HepG2 (cell line): Measurements from ENCODE around the gene DAZAP1. TPM values are rescaled to one million over a fixed set of nuclear protein-coding genes. Genes with fewer than 3 reads are reported as not detected.

Experiments
- CAMTA2 ChIP-seq: sonication (generic); formaldehyde crosslinking; IDR thresholded peaks from 2 replicates; pipeline ENCODE4 v1.4.0; 2020; ENCODE audit warnings: mild to moderate bottlenecking, missing genetic modification reagents, borderline replicate concordance
- DNMT1 ChIP-seq: sonication (generic); formaldehyde crosslinking; IDR thresholded peaks from 2 replicates; pipeline ENCODE4 v1.5.1; 2020; ENCODE audit warnings: mild to moderate bottlenecking, missing genetic modification reagents
- HDAC1 ChIP-seq: sonication (generic); formaldehyde crosslinking; IDR thresholded peaks from 2 replicates; pipeline ENCODE4 v1.5.1; 2020; ENCODE audit warnings: mild to moderate bottlenecking, missing genetic modification reagents
- HNF4A ChIP-seq: sonication (generic); formaldehyde crosslinking; IDR thresholded peaks from 2 replicates; pipeline ENCODE4 v1.4.0; 2020; ENCODE audit warnings: missing genetic modification reagents
- HOXA5 ChIP-seq: sonication (generic); formaldehyde crosslinking; IDR thresholded peaks from 2 replicates; pipeline ENCODE4 v1.4.0; 2020; ENCODE audit warnings: missing genetic modification reagents
- MED8 ChIP-seq: sonication (generic); formaldehyde crosslinking; IDR thresholded peaks from 2 replicates; pipeline ENCODE4 v1.8.1; 2023; ENCODE audit warnings: mild to moderate bottlenecking, missing genetic modification reagents; ENCODE audit not compliant: insufficient replicate concordance
- NCOA2 ChIP-seq: sonication (generic); formaldehyde crosslinking; IDR thresholded peaks from 2 replicates; pipeline ENCODE4 v1.8.0; 2022; ENCODE audit warnings: inconsistent platforms
- REL ChIP-seq: sonication (generic); formaldehyde crosslinking; conservative IDR thresholded peaks from 2 replicates; pipeline ENCODE4 v1.8.0; 2022; ENCODE audit warnings: mild to moderate bottlenecking, missing genetic modification reagents, moderate library complexity
- RFXAP ChIP-seq: sonication (generic); formaldehyde crosslinking; IDR thresholded peaks from 2 replicates; pipeline ENCODE4 v1.4.0; 2020; ENCODE audit warnings: missing genetic modification reagents, borderline replicate concordance
- ZFP41 ChIP-seq: sonication (generic); formaldehyde crosslinking; IDR thresholded peaks from 2 replicates; pipeline ENCODE4 v1.4.0; 2020; ENCODE audit warnings: mild to moderate bottlenecking, missing genetic modification reagents, borderline replicate concordance
- ZMYM2 ChIP-seq: sonication (generic); formaldehyde crosslinking; IDR thresholded peaks from 2 replicates; pipeline ENCODE4 v1.8.0; 2022; ENCODE audit warnings: mild to moderate bottlenecking, missing genetic modification reagents
- ZNF441 ChIP-seq: sonication (generic); formaldehyde crosslinking; IDR thresholded peaks from 2 replicates; pipeline ENCODE4 v1.7.0; 2021; ENCODE audit warnings: missing genetic modification reagents, borderline replicate concordance
- ZSCAN30 ChIP-seq: sonication (generic); formaldehyde crosslinking; IDR thresholded peaks from 2 replicates; pipeline ENCODE4 v1.5.0; 2020; ENCODE audit warnings: mild to moderate bottlenecking, missing genetic modification reagents
- polyA plus RNA-seq, 8 experiments: library from polyadenylated mRNA; depleted of rRNA in 3 of 8; stranded (reverse) in 7 of 8; unstranded in 1 of 8; fragments of >200 nt; fragmentation: Illumina TruSeq in 4 of 8; extraction: Trizol in 4 of 8; gene quantifications; 2 replicates each; pipeline versions ENCODE4 v1.2.1 to v1.2.3, GENCODE V29; 2011 to 2016; ENCODE audit warnings: low read depth in 4 of 8, missing spikeins in 1 of 8, mixed read lengths in 1 of 8; ENCODE audit not compliant: insufficient read depth in 1 of 8
- total RNA-seq, 5 experiments: library from RNA; depleted of rRNA; stranded (reverse); fragments of >200 nt; fragmentation: Illumina TruSeq; extraction: Trizol; gene quantifications; 2 replicates each; pipeline ENCODE4 v1.2.3, GENCODE V29; 2016; ENCODE audit warnings: low read depth in 1 of 5
- TF ChIP-seq, protein P1 (sequence below): sonication (generic); formaldehyde crosslinking; IDR thresholded peaks from 2 replicates; pipeline ENCODE4 v1.4.0; 2020; ENCODE audit warnings: missing genetic modification reagents
- TF ChIP-seq, protein P2 (sequence below): sonication (generic); formaldehyde crosslinking; IDR thresholded peaks from 2 replicates; pipeline ENCODE4 v1.4.0; 2020; ENCODE audit warnings: missing genetic modification reagents
- TF ChIP-seq, protein P3 (sequence below): IDR thresholded peaks from 2 replicates; pipeline ENCODE4 v1.6.1; 2012; ENCODE audit warnings: inconsistent platforms
- TF ChIP-seq, protein P4 (sequence below): sonication (generic); formaldehyde crosslinking; IDR thresholded peaks from 2 replicates; pipeline ENCODE4 v1.5.0; 2020; ENCODE audit warnings: missing genetic modification reagents, mild to moderate bottlenecking, borderline replicate concordance

Gene DAZAP1
- total and polyA plus RNA-seq, 2 of the 13 experiments (the other 11 are each of a cell fraction or from before 2014, with no cell fraction given): 63.3 to 79.2 TPM

DNA sequence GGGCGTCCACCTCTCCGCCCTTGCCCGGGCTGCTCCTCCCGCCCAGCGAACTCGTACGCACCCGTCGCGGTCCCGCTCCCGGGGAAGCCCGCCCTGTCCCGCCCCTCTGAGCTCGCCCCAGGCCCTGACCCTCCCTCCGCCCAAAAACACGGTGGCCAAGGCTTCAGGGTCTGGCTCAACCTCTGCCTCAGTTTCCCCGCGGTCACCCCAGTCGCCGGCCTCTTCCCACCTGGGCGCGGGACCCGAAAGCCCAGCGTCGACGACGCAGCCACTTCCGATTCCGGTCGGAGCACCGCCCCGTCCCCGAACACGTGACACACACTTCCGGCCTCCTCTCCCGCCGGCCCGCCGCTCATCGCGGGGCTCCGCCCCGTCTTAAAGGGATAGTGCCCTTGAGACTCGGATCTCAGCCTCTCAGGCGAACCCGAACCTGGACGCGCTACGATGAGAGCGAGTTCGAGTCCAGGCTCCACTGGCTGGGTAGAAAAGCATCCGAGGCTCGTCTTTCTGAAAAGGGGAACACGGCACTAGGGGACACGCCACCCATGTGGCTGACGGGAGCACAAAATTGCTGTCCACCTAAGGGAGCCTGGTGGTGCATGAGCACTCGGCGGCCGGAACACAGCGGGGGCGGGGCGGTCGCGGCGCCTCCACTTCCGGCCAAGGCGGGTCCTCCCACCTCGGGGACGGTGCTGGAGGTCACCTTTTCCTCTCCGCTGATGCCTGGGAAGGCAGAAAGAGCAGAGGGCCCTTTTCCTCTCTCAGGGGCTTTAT is 71.7 kb downstream of the DAZAP1 start, which contains the start of gene C19orf25 (continued):
- TF ChIP-seq, protein P1, sequence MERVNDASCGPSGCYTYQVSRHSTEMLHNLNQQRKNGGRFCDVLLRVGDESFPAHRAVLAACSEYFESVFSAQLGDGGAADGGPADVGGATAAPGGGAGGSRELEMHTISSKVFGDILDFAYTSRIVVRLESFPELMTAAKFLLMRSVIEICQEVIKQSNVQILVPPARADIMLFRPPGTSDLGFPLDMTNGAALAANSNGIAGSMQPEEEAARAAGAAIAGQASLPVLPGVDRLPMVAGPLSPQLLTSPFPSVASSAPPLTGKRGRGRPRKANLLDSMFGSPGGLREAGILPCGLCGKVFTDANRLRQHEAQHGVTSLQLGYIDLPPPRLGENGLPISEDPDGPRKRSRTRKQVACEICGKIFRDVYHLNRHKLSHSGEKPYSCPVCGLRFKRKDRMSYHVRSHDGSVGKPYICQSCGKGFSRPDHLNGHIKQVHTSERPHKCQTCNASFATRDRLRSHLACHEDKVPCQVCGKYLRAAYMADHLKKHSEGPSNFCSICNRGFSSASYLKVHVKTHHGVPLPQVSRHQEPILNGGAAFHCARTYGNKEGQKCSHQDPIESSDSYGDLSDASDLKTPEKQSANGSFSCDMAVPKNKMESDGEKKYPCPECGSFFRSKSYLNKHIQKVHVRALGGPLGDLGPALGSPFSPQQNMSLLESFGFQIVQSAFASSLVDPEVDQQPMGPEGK (CRISPR knock-in tag): peak; percentile 31; the same call in 1 of the 2 replicates
- TF ChIP-seq, protein P2, sequence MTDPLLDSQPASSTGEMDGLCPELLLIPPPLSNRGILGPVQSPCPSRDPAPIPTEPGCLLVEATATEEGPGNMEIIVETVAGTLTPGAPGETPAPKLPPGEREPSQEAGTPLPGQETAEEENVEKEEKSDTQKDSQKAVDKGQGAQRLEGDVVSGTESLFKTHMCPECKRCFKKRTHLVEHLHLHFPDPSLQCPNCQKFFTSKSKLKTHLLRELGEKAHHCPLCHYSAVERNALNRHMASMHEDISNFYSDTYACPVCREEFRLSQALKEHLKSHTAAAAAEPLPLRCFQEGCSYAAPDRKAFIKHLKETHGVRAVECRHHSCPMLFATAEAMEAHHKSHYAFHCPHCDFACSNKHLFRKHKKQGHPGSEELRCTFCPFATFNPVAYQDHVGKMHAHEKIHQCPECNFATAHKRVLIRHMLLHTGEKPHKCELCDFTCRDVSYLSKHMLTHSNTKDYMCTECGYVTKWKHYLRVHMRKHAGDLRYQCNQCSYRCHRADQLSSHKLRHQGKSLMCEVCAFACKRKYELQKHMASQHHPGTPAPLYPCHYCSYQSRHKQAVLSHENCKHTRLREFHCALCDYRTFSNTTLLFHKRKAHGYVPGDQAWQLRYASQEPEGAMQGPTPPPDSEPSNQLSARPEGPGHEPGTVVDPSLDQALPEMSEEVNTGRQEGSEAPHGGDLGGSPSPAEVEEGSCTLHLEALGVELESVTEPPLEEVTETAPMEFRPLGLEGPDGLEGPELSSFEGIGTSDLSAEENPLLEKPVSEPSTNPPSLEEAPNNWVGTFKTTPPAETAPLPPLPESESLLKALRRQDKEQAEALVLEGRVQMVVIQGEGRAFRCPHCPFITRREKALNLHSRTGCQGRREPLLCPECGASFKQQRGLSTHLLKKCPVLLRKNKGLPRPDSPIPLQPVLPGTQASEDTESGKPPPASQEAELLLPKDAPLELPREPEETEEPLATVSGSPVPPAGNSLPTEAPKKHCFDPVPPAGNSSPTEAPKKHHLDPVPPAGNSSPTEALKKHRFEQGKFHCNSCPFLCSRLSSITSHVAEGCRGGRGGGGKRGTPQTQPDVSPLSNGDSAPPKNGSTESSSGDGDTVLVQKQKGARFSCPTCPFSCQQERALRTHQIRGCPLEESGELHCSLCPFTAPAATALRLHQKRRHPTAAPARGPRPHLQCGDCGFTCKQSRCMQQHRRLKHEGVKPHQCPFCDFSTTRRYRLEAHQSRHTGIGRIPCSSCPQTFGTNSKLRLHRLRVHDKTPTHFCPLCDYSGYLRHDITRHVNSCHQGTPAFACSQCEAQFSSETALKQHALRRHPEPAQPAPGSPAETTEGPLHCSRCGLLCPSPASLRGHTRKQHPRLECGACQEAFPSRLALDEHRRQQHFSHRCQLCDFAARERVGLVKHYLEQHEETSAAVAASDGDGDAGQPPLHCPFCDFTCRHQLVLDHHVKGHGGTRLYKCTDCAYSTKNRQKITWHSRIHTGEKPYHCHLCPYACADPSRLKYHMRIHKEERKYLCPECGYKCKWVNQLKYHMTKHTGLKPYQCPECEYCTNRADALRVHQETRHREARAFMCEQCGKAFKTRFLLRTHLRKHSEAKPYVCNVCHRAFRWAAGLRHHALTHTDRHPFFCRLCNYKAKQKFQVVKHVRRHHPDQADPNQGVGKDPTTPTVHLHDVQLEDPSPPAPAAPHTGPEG (CRISPR knock-in tag): peak; percentile 74
- TF ChIP-seq ZSCAN30 (CRISPR knock-in tag): peak; percentile 96
- TF ChIP-seq, protein P3, sequence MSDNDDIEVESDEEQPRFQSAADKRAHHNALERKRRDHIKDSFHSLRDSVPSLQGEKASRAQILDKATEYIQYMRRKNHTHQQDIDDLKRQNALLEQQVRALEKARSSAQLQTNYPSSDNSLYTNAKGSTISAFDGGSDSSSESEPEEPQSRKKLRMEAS: peak; percentile 96
- peak; percentile 92 for TF ChIP-seq HDAC1 (CRISPR knock-in tag)
- TF ChIP-seq CAMTA2: 0 out of 2 replicates have a peak, but pooled peaks have one; percentile 62
- TF ChIP-seq REL (CRISPR knock-in tag): peak; percentile 55; the same call in 1 of the 2 replicates
- no peak for TF ChIP-seq MED8 (CRISPR knock-in tag)
- peak; percentile 77; the same call in 1 of the 2 replicates for TF ChIP-seq ZNF441 (CRISPR knock-in tag)
- TF ChIP-seq RFXAP (CRISPR knock-in tag): 0 out of 2 replicates have a peak, but pooled peaks have one; percentile 43
- TF ChIP-seq NCOA2: no peak; the same call in 1 of the 2 replicates
- TF ChIP-seq ZFP41: peak; percentile 79; the same call in 1 of the 2 replicates
- no peak for TF ChIP-seq HOXA5 (CRISPR knock-in tag)
- peak; percentile 17; the same call in 1 of the 2 replicates for TF ChIP-seq HNF4A
- TF ChIP-seq, protein P4, sequence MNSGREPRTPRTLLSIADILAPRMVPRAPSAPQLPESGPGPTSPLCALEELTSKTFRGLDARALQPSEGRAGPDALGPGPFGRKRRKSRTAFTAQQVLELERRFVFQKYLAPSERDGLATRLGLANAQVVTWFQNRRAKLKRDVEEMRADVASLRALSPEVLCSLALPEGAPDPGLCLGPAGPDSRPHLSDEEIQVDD: 0 out of 2 replicates have a peak, but pooled peaks have one; percentile 54
- TF ChIP-seq DNMT1 (CRISPR knock-in tag): peak; percentile 49; the same call in 1 of the 2 replicates
- peak; percentile 99 for TF ChIP-seq ZMYM2 (CRISPR knock-in tag)
